Transverse colon (tissue), 3 donors: ENCODE data around the gene GMEB2.

ENCODE experiments used
- CTCF ChIP-seq, 5 experiments: fragments of 200-600 bp in 3 of 5; fragments of 450-650 bp in 2 of 5; sonication (generic) in 3 of 5; IDR thresholded peaks; 1 replicate in 2 of 5; 2 replicates in 3 of 5; pipeline ENCODE4 v1.5.1; 2016 to 2017; ENCODE audit warnings: antibody characterized with exemption in 5 of 5, inconsistent platforms in 3 of 5, mild to moderate bottlenecking in 2 of 5, moderate library complexity in 1 of 5
- POLR2A ChIP-seq: fragments of 450-650 bp; IDR thresholded peaks from one replicate; pipeline ENCODE4 v1.6.1; 2016; ENCODE audit warnings: antibody characterized with exemption, mild to moderate bottlenecking, moderate library complexity

DNA sequence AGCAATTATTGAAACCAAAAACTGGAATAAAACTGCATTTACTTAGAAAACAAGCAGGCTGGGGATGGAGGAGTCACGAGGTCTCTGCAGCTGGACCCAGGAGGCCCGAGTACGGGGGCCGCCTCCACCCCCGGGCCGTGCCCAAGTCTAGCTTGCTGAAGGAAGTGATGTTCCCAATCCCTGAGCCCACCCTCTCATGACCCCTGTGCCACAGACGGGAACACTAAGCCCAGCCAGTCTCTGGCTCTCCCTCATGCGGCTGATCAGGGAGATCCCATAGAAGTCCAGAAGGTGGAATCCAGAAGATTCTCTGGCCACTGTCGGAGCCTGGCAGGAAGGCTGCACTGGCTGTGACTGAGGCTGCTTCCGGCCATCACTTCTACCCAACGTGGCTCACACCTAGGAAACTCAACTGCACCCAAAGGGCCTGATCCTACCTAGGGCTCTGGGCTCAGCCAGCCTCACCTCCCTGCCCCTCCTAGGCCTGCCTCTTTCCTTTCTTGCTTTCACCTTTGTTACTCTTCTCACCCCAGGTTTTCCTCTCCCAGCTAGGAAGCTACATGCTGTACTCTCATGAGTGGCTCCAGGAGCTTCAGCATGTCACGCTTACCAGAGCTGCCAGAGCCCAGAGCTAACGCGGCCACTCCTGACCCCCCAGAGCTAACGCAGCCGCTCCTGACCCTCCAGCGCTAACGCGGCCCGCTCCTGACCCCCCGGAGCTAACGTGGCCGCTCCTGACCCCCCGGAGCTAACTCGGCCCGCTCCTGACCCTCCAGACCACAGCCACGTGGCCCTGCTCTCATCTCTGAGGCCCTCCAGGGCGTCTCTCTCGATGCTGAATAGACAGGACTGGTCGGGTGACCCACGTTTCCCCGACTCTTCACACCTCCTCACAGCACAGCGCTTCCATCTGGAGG lies 28.2 kb downstream of the GMEB2 start:
- TF ChIP-seq CTCF (IDR thresholded peaks at IDR 0.05), result no peak
- TF ChIP-seq POLR2A, result no peak
